Fibroblast of the aortic adventitia (primary cell): ENCODE measurements around the gene ZNF655. TPM values are rescaled to one million over a fixed set of nuclear protein-coding genes. Genes with fewer than 3 reads are reported as not detected.

Source experiments
- DNase-seq: peaks from one replicate; pipeline ENCODE4 v3.0.0-alpha.2; 2010; ENCODE audit warnings: low read depth
- H3K4me3 ChIP-seq: 2 replicates; pipeline ENCODE4 v1.5.1; 2011; ENCODE audit warnings: low read depth, mild to moderate bottlenecking, control low read depth, low read length, moderate library complexity
- CTCF ChIP-seq: IDR thresholded peaks from 2 replicates; pipeline ENCODE4 v1.5.1; 2011; ENCODE audit warnings: mild to moderate bottlenecking, low read length, control low read depth, inconsistent platforms; ENCODE audit not compliant: insufficient read depth
- total RNA-seq: library from RNA; depleted of rRNA; stranded (reverse); fragments of >200 nt; gene quantifications from 2 replicates; pipeline ENCODE4 v1.2.3, GENCODE V29; 2012; ENCODE audit warnings: low replicate concordance

Gene ZNF655
- total RNA-seq, 1 donor = 76.0 TPM

DNA sequence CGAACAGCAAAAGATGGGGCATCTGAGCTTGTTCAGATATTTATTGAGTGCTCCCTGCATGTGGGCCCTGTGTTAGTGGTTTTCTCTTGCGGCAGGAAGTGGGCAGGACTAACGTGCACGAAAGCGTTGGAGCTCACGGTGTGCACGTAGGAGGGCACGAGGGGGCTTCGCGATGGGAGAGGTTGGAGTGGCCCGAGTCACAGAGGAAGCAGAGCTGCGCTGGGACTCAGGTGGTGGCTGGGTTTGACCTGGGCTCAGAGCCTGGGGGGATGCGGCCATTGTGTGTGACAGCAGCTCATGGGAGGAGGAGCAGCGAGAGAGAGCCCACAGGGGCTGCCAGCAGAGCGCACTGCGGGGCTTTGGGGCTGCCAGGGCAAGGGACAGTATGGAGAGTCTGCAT, 66.0 kb downstream of the ZNF655 start:
- H3K4me3 ChIP-seq = no peak overlapping the region
- no peak for DNase-seq
- no peak for TF ChIP-seq CTCF

- DNase-seq = no peak
- TF ChIP-seq CTCF = no peak
- H3K4me3 ChIP-seq = no peak overlapping the region
Observed at GRCh38 chr7:99625321-99625720, 66.9 kb downstream of the ZNF655 start.

GRCh38 chr7:99625961-99626360, 67.5 kb downstream of the ZNF655 start:
- H3K4me3 ChIP-seq = no peak overlapping the region
- no peak for DNase-seq
- TF ChIP-seq CTCF = no peak

Other genes with a start within 250 kb of the ZNF655 start
- 85.0 and 253 TPM in 2 replicates for gene ARPC1A, start 232.7 kb upstream of the ZNF655 start, total RNA-seq
- 249 and 358 TPM in 2 replicates for gene ARPC1B, start 183.9 kb upstream of the ZNF655 start, total RNA-seq
- 29.2 and 66.9 TPM in 2 replicates for gene PDAP1, start 150.0 kb upstream of the ZNF655 start, total RNA-seq
- gene BUD31, start 149.7 kb upstream of the ZNF655 start, total RNA-seq = 137 and 171 TPM in 2 replicates
- gene PTCD1, start 119.8 kb upstream of the ZNF655 start, total RNA-seq = 1.3 and 4.4 TPM in 2 replicates
- gene CPSF4, start 119.7 kb upstream of the ZNF655 start, total RNA-seq = 13.1 and 23.3 TPM in 2 replicates
- gene ATP5MF, start 92.5 kb upstream of the ZNF655 start, total RNA-seq = 42.5 and 820 TPM in 2 replicates
- 3.9 and 6.9 TPM in 2 replicates for gene ZNF789, start 85.8 kb upstream of the ZNF655 start, total RNA-seq
- gene ZNF394, start 58.4 kb upstream of the ZNF655 start, total RNA-seq = 23.4 and 31.2 TPM in 2 replicates
- 9.1 and 11.8 TPM in 2 replicates for gene ZKSCAN5, start 54.0 kb upstream of the ZNF655 start, total RNA-seq
- 5.9 and 8.9 TPM in 2 replicates for gene FAM200A, start 6.5 kb upstream of the ZNF655 start, total RNA-seq
- gene TMEM225B, start 39.6 kb downstream of the ZNF655 start, total RNA-seq = 0.54 TPM in 1 of 2 replicates, not detected in the other
- gene ZSCAN25, start 58.3 kb downstream of the ZNF655 start, total RNA-seq = 8.1 and 22.0 TPM in 2 replicates
- gene CYP3A5, start 121.4 kb downstream of the ZNF655 start, total RNA-seq = 1.1 and 2.9 TPM in 2 replicates
- gene CYP3A7, start 176.6 kb downstream of the ZNF655 start, total RNA-seq = 0.74 TPM in 1 of 2 replicates, not detected in the other
- gene CYP3A4, start 225.5 kb downstream of the ZNF655 start, total RNA-seq = not detected in 2 replicates